Erythroblast (primary cell): Measurements from ENCODE around the gene CKM.

Source experiments
- GATA1 ChIP-seq: IDR thresholded peaks from 2 replicates; pipeline ENCODE4 v1.6.1; 2011; ENCODE audit warnings: low read depth, mild to moderate bottlenecking, control low read depth, low read length, moderate library complexity
- POLR2A ChIP-seq: IDR thresholded peaks from 2 replicates; pipeline ENCODE4 v1.6.1; 2011; ENCODE audit warnings: mild to moderate bottlenecking, low read length

GRCh38 chr19:45295873-45296272 is 26.8 kb downstream of the CKM start:
- TF ChIP-seq POLR2A (no peak), GATA1 (no peak)
